SU-DHL-6 (cell line): ENCODE data around the gene TXN2.

Experiments
- CTCF ChIP-seq: fragments of 200-600 bp; sonication (generic); IDR thresholded peaks from one replicate; pipeline ENCODE4 v1.5.1; 2017; ENCODE audit warnings: antibody characterized with exemption, mild to moderate bottlenecking, low read length, moderate library complexity; ENCODE audit not compliant: insufficient read depth, poor library complexity, severe bottlenecking
- EZH2phosphoT487 ChIP-seq: fragments of 200-600 bp; sonication (generic), shearing (Covaris generic); conservative IDR thresholded peaks from 2 replicates; pipeline ENCODE4 v1.6.1; 2018; ENCODE audit warnings: mild to moderate bottlenecking, antibody characterized with exemption, low read length, moderate library complexity, mixed read lengths

- no peak for TF ChIP-seq CTCF
- no peak for TF ChIP-seq EZH2phosphoT487
Observed at GRCh38 chr22:36435516-36436415, 45.7 kb downstream of the TXN2 start.
